HG02870 (cell line): ENCODE results near the gene LEPR.
"Not testable (repeated sequence)": the region's sequence is repeated elsewhere in the genome, so short reads cannot be mapped to it uniquely, and the experiment has no call there.

Experiments
- ATAC-seq: cut with Tn5 transposase; IDR thresholded peaks from one replicate; pipeline ENCODE4 v1.9.1; 2021; ENCODE audit warnings: mild to moderate bottlenecking, moderate library complexity; ENCODE audit not compliant: unreplicated experiment

The LEPR gene

DNA sequence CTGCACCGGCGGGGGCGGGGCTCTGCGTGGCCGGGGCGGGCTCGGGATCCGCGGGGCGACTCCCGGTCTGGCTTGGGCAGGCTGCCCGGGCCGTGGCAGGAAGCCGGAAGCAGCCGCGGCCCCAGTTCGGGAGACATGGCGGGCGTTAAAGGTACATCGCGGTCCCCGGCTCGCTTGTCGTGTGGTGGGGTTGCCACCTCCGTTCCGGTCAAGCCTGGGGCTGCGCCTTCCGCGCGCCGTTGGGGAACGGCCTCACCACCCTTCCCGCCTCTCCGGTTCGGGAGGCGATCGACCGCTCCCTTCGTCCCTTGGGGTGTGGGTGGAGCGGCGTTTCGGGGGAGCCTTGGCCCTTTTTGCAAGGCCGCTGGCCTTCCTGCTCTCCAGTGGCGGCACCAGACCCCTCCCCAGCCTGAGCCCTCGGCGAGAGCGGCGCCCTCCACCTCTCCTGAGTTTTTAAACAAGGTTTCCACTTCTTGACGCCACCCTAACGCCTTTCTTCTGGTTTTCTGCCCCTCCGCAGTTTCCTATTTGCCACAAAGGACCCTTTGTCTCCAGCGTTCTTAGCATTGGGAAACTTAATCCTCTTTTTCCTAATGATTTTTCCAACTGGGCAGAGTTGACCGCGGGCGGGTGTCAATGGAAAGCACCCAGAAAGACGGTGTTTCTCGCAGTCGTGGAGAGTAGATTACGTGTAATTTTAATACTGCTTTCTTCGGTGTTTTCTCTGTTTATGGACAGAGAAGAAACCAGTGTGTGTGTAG lies at the start of gene LEPR, which contains the start of gene LEPROT:
Gene LEPR, plus strand, starts transcription at position 79 of the 761 bp plus-strand sequence. CDS start 144,898 bp downstream, outside the sequence.
Gene LEPROT, plus strand, starts transcription at position 79 of the 761 bp plus-strand sequence. Its CDS starts 57 bp downstream, at position 136.
- ATAC-seq = peak; percentile 47

DNA sequence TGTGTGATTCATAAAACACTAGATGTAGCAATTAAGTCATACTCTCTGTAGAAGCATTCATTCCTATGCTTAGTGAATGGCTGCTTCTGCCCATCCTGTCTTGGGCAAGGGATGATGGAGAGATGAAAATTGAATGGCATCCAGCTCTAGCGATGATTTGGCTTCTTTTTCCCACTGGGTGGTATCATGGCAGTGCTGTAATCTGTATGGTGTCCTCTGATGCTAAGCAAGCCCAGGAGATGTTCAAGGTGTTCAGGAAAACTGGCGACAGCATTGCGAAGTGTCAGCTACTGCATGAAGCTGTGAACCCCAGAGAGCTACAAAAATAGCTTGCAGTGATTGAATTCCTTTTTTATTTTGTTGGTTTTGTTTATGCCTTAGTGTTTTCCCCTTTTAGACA lies 48.9 kb upstream of the LEPR start:
- no peak for ATAC-seq

- ATAC-seq = no peak
Observed at GRCh38 chr1:65372557-65372956, 47.9 kb upstream of the LEPR start.

GRCh38 chr1:65377496-65378246 lies 42.8 kb upstream of the LEPR start:
- no peak for ATAC-seq

DNA sequence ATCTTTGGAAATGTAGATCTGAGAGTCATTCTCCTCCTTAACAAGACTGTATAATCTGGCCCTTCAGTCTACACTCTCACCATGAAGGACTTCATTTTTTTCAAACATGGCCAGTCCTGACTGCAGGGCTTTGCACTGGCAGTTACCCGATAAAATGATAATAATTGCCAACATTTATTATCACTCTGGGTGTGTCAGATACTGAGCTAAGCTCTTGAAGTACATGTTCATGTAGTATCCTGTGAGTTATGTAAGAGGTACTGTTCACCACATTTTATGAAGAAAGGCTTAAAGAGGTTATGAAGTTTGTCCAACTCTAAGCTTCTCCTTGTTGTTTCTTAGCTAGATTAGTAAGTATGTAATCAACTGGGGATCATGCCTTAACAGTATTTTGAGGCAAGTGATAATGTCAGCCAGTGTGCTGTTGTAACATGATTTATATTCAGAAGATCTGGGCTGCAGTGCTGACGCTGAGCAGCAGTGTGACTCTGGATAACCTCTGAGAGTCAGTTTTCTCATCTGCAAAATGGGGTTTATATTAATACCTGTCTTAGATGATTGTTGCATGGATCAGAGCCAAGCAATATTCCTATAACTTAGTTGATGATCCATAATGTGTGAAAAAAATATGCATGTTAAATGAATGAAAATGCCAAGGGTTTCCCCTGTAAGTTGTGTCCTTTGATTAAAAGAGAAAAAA lies 42.1 kb upstream of the LEPR start:
- no peak for ATAC-seq

- not testable (repeated sequence) for ATAC-seq
Observed at GRCh38 chr1:65384426-65384825, 36.0 kb upstream of the LEPR start.

- no peak for ATAC-seq
Observed at GRCh38 chr1:65386439-65386838, 34.0 kb upstream of the LEPR start.

GRCh38 chr1:65387821-65388220 lies 32.6 kb upstream of the LEPR start:
- ATAC-seq = no peak

DNA sequence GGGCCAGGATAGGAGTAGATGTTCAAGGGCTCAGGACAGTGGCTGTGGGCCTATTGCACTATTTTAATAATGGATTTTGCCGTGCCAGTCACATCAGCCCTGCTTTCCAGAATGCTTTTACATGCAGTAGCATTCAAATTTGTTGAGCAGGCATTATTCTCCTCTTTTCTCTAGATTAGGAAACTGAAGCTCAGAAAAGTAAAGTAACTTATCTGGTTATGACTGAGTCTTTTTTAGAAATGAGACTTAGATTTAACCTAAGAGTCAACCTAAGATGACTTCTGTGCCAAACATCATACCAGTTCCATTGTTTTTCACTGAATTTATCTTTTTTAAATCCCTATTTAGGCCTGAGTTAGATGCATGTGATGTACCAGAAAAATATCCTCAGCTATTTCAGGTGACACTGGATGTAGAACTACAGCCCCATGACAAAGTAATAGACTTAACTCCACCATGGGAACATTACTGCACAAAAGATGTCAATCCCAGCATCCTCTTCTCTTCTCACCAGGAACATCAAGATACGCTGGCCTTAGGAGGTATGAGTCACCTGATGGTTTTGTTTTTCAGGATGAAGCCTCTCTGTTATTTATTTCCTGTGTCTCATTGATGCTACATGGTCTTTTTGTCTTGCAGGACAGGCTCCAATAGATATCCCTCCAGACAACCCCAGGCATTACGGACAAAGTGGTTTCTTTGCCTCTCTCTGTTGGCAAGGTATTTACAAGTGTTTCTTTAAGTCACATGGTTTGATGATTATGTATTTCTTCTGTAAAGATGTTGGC lies 31.4 kb upstream of the LEPR start:
- ATAC-seq = no peak

- ATAC-seq = no peak
Observed at GRCh38 chr1:65392497-65392896, 28.0 kb upstream of the LEPR start.

GRCh38 chr1:65393347-65393746 lies 27.1 kb upstream of the LEPR start:
- ATAC-seq = peak; percentile 98

DNA sequence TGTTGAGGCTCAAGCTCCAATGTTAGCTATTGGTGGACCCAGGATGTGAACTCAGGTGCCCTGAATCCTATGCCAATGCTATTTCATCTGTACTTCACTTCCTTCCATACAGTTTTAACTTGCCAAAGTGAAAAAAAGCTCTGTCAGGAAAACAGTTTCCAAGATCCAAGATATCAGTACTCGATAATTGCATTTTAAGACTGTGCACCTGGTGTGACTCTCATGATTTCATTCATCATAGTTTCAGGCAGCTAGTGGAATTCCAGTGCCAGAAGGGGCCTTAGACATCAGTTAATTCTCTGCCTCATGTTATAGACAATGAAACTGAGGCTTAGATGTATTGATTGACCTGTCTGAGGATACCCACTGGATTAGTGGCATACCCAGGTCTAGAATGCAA lies 26.5 kb upstream of the LEPR start:
- ATAC-seq = no peak

DNA sequence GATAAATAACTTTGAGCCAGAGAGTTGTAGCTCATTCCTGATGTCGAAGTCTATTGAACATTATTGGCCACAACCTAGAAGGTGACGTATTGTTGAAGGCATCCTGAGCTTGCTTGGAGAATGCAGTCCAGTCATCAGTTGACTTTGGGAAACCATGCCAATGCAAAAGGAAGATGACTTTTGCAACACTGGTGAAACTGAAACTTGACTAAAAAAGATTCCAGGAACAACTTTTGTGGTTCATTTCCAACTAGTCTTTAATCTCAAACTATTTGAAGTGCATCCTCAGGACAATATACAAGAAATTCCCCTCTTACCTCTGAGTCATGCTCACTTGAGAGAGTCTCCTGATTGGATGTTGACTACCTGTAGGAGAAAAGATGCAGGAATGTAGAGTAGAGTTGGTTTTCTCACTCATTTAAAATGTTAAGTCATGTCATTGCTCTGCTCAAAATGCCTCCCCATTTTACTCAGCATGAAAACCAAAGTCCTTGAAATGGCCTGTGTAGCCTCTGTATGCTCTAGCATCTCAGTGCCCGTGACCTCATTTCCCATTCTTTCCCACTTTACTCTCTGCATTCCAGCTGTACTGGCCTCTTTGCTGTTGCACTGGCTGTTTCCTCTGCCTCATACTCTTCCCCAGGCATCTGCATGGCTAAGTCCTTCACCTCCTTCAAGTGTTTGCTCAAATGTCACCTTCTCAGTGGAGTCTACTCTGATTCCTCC lies 24.4 kb upstream of the LEPR start:
- no peak for ATAC-seq

DNA sequence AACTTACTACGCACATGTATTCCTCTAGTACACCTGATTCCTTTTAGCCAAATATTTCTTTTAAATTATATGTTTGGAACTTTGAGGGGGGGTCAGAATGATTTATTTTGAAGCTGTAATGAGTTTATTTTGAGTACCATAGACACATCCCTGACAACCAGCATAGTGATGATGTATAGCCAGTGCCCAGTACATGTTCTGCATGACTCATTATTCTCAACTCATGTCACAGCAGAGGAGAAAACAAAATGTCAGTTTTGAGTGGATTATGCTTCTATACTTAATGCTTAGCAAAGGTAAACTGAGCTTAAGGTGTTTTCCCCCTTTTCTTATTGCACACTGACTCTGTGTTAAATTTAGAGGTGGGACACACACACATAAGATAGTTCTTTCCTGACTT lies 22.4 kb upstream of the LEPR start:
- ATAC-seq = no peak

- no peak for ATAC-seq
Observed at GRCh38 chr1:65399003-65399402, 21.5 kb upstream of the LEPR start.

DNA sequence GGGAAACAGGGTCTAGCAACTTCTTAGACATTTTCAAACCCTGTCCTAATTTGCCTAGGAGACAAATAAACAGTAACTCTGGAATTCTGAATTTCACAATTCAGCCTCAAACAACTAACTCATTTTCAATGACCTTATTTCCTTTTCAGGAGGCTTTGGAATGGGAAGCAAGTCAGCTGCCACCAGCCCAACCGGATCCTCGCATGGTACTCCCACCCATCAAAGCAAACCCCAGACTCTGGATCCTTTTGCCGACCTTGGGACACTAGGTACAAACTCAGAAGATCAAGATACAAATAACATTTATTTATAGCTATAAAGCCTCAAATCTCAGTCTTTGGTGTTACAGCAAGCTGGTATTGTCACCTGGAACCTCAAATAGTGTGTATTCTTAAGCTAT lies 18.9 kb upstream of the LEPR start:
- ATAC-seq = no peak

- ATAC-seq = no peak
Observed at GRCh38 chr1:65404941-65405340, 15.5 kb upstream of the LEPR start.

- ATAC-seq = no peak
Observed at GRCh38 chr1:65407877-65408276, 12.6 kb upstream of the LEPR start.

DNA sequence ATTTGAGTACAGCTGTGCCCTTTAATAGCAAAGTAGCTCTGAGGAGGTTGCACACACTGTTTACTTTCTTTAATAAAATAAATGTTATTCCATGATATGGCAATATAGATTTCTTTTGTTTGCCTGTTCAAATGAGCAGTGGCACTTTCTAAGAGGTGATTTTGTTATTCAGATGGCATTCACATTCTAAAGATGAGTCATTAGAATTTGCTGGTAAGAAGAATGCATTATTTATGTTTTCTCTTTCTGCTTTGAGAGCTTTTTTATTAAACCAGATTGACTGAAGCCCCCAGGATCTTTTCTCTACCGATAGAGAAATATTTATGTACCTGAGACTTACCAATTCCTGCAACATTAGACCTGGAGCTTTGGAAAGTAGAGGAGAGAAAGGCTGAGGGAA lies 11.2 kb upstream of the LEPR start:
- no peak for ATAC-seq

- no peak for ATAC-seq
Observed at GRCh38 chr1:65409816-65410326, 10.6 kb upstream of the LEPR start.
